ENCODE data around the gene BUD23.
"Not testable (repeated sequence)": the region's sequence is repeated elsewhere in the genome, so short reads cannot be mapped to it uniquely, and the experiment has no call there.

BUD23 gene

DNA sequence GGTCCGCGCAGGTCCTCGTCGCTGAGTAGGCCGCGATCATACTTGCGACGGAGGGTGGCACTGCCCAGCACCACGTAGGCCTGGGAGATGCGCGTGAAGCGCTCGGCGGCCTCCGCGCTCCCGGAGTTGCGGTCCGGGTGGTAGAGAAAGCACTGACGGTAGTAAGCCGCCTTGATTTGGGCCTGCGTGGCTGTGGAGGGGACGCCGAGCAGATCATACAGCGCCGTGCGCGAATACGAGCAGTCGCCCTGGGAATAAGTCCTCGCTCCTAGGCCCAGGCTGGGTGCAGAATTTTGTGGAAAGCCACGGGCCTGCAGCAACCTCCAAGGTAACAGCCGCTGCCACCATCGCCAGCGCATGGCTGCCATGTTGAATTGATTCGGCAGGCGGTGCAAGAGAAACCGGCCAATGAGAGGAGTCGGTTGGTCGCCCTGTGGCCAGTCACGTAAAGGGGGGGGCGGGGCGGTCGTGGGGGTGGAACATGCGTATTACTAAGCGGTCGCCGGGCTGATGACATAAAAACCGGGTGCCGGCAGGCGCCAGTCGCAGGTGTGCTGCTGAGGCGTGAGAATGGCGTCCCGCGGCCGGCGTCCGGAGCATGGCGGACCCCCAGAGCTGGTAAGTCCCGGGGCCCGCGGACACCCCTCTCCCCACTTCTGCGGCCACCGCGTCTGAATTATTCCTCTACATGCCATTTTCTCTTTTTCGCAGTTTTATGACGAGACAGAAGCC is at the start of gene BUD23, which contains the start of gene DNAJC30:
TSS of gene BUD23 (plus strand) at position 542 of the 732 bp plus-strand sequence. CDS start at position 571, 29 bp downstream.
TSS of gene DNAJC30 (minus strand) at position 398 of the 732 bp plus-strand sequence. CDS start at position 368, 30 bp downstream.
- DNase-seq (ENCODE audit: low spot score) = peak; percentile 96

DNA sequence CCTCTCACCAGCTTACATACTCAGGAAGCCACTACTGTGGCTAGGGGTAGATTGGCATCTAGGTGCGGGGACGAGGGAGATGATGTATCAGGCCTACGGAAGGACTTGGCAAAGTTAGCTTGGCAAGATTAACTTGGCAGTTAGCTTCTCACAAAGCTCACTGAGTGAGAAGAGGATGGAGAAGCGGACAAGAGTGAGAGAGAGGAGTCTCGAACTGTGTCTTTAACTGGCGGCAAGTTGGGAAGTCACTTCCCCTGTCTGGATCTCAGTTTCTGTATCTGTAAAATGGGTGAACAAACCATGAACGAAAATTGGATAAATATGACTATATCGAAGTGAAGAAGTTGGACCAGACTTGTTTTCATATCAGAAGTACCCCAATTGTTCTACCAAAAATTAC is 49.6 kb upstream of the BUD23 start:
- DNase-seq (ENCODE audit: low spot score) = no peak

- no peak for DNase-seq (ENCODE audit: low spot score)
Observed at GRCh38 chr7:73635428-73636200, 47.8 kb upstream of the BUD23 start.

DNA sequence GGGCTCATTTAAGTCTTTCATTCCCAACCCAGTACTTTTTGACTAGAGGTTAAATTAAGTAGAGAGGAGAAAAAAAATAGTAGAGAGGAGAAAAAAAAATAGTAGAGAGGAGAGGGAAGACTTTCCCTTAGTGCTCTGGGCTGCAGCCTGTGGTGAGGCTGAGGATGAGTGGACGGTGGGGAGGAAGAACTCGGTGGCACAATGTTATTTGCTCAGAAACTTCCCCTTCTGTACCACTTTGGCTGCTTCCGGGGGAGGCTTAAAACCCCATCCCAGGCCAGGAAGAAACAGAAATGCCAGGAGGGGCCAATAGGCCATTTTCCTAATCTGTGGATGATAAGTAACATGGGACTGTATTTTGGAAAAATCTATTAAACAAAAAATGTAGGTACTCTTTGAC is 44.5 kb upstream of the BUD23 start:
- DNase-seq (ENCODE audit: low spot score) = no peak

GRCh38 chr7:73642834-73643233 is 40.6 kb upstream of the BUD23 start:
- DNase-seq (ENCODE audit: low spot score) = no peak

DNA sequence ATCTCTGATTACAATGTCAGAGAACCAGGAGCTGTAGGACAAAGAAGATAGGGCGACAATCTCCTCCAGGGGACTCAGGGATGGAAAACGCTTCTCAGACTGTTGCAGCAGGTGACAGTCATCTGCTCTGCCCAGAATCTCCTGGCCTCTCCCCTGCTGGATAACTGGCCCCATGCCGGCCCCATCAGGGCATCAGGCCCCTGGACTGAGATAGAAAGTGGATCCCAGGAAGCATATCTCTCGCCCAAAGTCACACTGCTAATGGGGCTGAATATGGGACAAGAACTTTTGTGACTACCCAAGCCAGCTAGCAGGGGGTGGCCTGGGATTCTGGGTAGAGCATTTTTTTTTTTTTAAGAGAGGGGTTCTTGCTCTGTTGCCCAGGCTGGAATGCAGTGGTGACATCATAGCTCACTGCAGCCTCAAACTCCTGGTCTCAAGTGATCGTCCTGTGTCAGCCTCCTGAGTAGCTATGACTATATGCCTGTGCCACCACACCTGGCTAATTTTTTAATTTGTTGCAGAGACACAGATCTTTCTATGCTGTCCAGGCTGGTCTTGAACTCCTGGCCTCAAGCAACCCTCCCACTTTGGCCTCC is 38.6 kb upstream of the BUD23 start:
- no peak for DNase-seq (ENCODE audit: low spot score)

GRCh38 chr7:73645643-73646174 is 37.7 kb upstream of the BUD23 start:
- no peak for DNase-seq (ENCODE audit: low spot score)

DNA sequence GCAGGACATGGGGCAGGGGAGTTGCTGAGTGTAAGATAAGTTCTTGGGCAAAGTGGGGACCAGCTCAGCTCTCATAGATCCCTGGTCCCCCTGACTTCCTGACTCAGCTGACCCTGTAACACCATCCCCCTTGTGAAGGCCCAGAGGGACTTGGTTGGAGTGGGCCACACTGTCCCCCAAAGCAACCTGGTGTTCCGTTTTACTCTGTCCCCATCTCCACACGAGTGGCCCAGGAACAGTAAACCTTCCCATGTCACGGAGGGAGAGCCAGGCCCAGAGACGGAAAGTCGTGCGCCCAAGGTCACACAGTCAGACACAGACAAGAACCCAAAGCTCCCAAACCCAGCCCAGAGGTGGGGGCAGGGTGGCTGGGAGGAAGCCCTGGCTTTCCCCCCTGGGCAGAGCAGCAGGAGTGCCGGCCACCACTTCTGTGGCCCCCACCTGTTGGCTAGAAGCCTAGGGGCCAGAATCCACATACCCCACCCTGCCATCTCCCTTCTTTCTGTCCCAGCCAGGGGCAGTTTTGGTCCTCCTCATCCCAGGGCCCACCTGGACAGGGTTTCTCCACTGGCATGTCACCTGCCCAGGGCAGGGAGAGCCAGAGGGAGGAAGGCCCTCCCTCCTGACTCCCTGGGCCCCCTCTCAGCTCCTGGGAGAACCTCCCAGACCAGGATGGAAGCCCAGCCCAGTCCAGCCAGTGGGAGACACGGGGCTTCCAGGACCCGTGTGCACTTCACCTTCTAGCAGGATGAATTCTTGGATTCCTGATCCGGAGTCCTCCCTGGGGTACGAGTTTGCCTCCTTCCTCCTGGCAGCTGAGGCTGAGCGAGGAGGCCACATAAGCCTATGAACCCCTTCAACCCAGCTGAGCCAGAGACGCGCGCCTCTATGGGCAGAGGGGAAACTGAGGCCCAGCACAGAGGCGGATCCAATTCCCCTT is 36.3 kb upstream of the BUD23 start:
- no peak for DNase-seq (ENCODE audit: low spot score)

- DNase-seq (ENCODE audit: low spot score) = no peak
Observed at GRCh38 chr7:73647725-73648592, 35.4 kb upstream of the BUD23 start.

DNA sequence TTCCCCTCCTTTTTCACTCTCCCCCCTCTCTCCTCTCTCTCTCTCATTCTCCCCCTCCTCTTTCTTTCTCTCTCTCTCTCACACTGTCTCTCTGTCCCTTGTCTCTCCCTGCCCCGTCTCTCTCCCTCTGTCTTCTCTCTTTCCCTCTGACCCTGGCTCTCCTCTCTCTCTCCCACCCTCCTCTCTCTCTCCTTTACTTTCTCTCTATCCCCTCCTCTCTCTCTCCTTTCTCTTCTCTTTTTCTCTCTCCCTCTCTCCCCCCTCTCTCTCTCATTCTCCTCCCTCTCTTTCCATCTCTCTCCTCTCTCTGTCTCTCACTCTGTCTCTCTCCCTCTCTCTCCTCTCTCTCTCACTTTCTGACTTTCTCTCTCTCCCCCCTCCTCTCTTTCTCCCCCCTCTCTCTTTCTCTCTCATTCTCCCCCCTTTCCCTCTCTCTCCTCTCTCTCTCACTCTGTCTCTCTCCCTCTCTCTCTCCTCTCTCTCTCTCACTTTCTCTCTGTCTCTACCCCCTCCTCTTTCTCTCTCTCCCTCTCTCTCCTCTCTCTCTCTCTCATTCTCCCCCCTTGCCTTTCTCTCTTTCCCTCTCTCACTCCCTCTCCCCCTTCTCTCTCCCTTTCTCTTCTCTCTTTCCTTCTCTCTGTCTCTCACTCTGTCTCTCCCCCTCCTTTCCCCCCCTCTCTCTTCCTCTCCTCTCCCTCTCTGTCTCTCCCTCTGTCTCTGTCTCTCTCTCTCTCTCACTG is 34.6 kb upstream of the BUD23 start:
- DNase-seq (ENCODE audit: low spot score) = no peak

GRCh38 chr7:73649576-73649975 is 33.8 kb upstream of the BUD23 start:
- no peak for DNase-seq (ENCODE audit: low spot score)

- no peak for DNase-seq (ENCODE audit: low spot score)
Observed at GRCh38 chr7:73650524-73650923, 32.9 kb upstream of the BUD23 start.

DNA sequence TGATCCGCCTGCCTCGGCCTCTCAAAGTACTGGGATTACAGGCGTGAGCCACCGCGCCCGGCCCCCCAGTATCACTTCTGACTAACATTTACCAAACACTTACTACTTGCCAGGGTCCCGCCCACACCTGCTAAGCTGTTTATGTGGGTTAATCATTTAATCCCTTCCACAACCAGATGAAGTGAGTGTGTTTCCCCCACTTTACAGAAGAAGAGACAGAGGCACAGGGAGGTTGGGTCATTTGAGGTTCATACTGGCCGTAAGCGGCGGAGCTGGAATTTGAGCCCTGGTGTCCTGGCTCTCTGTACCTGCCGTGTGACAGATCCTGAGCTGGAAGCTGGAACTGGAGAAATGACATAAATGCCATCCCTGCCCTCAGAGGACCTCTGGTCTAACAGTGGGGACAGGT is 30.9 kb upstream of the BUD23 start:
- DNase-seq (ENCODE audit: low spot score) = peak; percentile 40

DNA sequence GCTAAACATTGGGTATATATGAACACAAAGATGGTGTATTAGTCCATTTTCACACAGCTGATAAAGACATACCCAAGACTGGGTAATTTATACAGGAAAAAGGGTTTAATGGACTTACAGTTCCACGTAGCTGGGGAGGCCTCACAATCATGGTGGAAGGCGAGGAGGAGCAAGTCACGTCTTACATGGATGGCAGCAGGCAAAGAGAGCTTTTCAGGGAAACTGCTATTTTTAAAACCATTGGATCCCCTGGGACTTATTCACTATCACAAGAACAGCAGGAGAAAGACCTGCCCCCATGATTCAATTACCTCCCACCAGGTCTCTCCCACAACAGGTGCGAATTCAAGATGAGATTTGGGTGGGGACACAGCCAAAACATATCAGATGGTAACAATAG is 28.1 kb upstream of the BUD23 start:
- DNase-seq (ENCODE audit: low spot score) = not testable (repeated sequence)

DNA sequence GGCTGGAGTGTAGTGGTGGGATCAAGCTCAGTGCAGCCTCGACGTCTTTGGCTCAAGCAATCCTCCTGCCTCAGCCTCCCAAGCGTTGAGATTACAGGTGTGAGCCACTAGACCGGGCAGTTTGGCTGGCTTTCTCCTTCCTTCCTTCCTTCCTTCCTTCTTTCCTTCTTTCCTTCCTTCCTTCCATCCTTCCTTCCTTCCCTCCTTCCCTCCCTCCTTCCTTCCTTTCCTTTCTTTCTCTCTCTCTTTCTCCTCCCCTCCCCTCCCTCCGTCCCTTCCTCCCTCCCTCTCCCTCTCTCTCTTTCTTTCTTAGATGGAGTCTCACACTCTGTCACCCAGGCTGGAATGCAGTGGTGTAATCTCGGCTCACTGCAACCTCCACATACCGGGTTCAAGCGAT is 23.4 kb upstream of the BUD23 start:
- no peak for DNase-seq (ENCODE audit: low spot score)

GRCh38 chr7:73660594-73660993 is 22.8 kb upstream of the BUD23 start:
- DNase-seq (ENCODE audit: low spot score) = not testable (repeated sequence)

- DNase-seq (ENCODE audit: low spot score) = no peak
Observed at GRCh38 chr7:73663033-73663432, 20.4 kb upstream of the BUD23 start.

- DNase-seq (ENCODE audit: low spot score) = peak; percentile 88
Observed at GRCh38 chr7:73667344-73668102, 15.9 kb upstream of the BUD23 start, which contains the start of gene VPS37D. VPS37D (plus strand) TSS chr7:73667831; CDS start chr7:73667959, 128 bp downstream.
